ENCODE data around the gene PIK3R2.

- no peak for TF ChIP-seq CTCF (conservative IDR thresholded peaks at IDR 0.05; ENCODE audit: low read depth, low read length)
- TF ChIP-seq USF2 (IDR thresholded peaks at IDR 0.05; ENCODE audit: low read depth, low read length) = no peak
- TF ChIP-seq CHD1 (IDR thresholded peaks at IDR 0.05; ENCODE audit: low read depth, low read length) = no peak
- no peak for TF ChIP-seq POLR2A (IDR thresholded peaks at IDR 0.05; ENCODE audit: low read depth, low read length)
- TF ChIP-seq BHLHE40 (IDR thresholded peaks at IDR 0.05; ENCODE audit: low read depth, low read length) = no peak
- no peak for TF ChIP-seq MXI1 (IDR thresholded peaks at IDR 0.05; ENCODE audit: borderline replicate concordance, low read depth, low read length)
- TF ChIP-seq SMC3 (IDR thresholded peaks at IDR 0.05; ENCODE audit: low read depth, low read length) = no peak
- TF ChIP-seq RFX5 (IDR thresholded peaks at IDR 0.05; ENCODE audit: low read depth, low read length) = no peak
- no peak for TF ChIP-seq RCOR1 (IDR thresholded peaks at IDR 0.05; ENCODE audit: insufficient replicate concordance, low read length)
- TF ChIP-seq RAD21 (IDR thresholded peaks at IDR 0.05; ENCODE audit: low read length) = no peak
Measured at GRCh38 chr19:18137242-18137641, 15.7 kb upstream of the PIK3R2 start.
